Adrenal gland (tissue), 12 donors: Measurements from ENCODE around the gene LHPP. TPM values are rescaled to one million over a fixed set of nuclear protein-coding genes. Genes with fewer than 3 reads are reported as not detected.

Experiments used
- DNase-seq, 7 donors: peaks; one replicate each; pipeline ENCODE4 v3.0.0-alpha.2; 2019 to 2020
- H3K27ac ChIP-seq, 5 donors: fragments of 200-600 bp; sonication (generic) in 4 of 5; 1 replicate in 3 of 5; 2 replicates in 2 of 5; pipeline versions ENCODE4 v1.5.1 to v1.8.0; 2016 to 2020; ENCODE audit warnings: mild to moderate bottlenecking in 1 of 5
- H3K27me3 ChIP-seq: fragments of 200-600 bp; 2 replicates; pipeline ENCODE4 v1.8.0; 2021
- H3K36me3 ChIP-seq, 2 donors: fragments of 200-600 bp; replicated peaks in 1 of 2; 1 replicate in 1 of 2; 2 replicates in 1 of 2; pipeline versions ENCODE4 v1.5.1 to v1.8.0; 2018 to 2022
- H3K4me1 ChIP-seq, 2 donors: fragments of 200-600 bp; replicated peaks in 1 of 2; 1 replicate in 1 of 2; 2 replicates in 1 of 2; pipeline versions ENCODE4 v1.5.1 to v1.8.0; 2018 to 2021
- H3K4me3 ChIP-seq, 4 donors: fragments of 200-600 bp; sonication (generic) in 3 of 4; one replicate each; pipeline ENCODE4 v1.5.1; 2016 to 2018
- H3K9me3 ChIP-seq, 3 donors: fragments of 200-600 bp; sonication (generic) in 1 of 3; replicated peaks in 1 of 3; 1 replicate in 2 of 3; 2 replicates in 1 of 3; pipeline versions ENCODE4 v1.5.1 to v1.8.0; 2016 to 2021
- POLR2A ChIP-seq, 2 donors: fragments of 450-650 bp; IDR thresholded peaks; one replicate each; pipeline ENCODE4 v1.6.1; 2017; ENCODE audit warnings: antibody characterized with exemption in 2 of 2, mild to moderate bottlenecking in 2 of 2, moderate library complexity in 1 of 2
- WGBS, 4 donors: extraction: QIAGEN DNeasy Blood & Tissue Kit in 2 of 4; methylation state at CpG; one replicate each; pipeline versions ENCODE4 v1.1.5 to v1.1.7; 2013 to 2017; 5-methylcytosine and 5-hydroxymethylcytosine counted together
- intact Hi-C, 2 donors: fragments of 100-400 bp; cut with DNase I; formaldehyde crosslinking; loops; one replicate each; pipeline versions ENCODE4 v1.14.1 to v1.15.0; 2022 to 2023
- polyA plus RNA-seq, 3 donors: library from polyadenylated mRNA; stranded (reverse); fragments of 200-250 nt in 2 of 3; fragments of 350-450 nt in 1 of 3; fragmentation: Illumina TruSeq in 1 of 3; extraction: RNeasy Lipid Tissue Mini Kit (QIAGEN cat#74804) in 1 of 3; gene quantifications; one replicate each; pipeline ENCODE4 v1.2.3, GENCODE V29; 2013 to 2014
- total RNA-seq, 9 donors: library from RNA; depleted of rRNA in 4 of 9; stranded (reverse); fragments of >200 nt in 4 of 9; fragments of 120-200 nt in 1 of 9; fragmentation: NEBNext Ultra II Directional in 1 of 9; extraction: Animal tissue kit (Norgen Biotek cat#: 25700) in 1 of 9; gene quantifications; one replicate each; pipeline versions ENCODE4 v1.1.0 to v1.2.4, GENCODE V29; 2013 to 2023
- TF ChIP-seq, protein P1 (sequence below), 6 experiments: fragments of 450-650 bp in 4 of 6; fragments of 200-600 bp in 2 of 6; sonication (generic) in 1 of 6; IDR thresholded peaks; 1 replicate in 5 of 6; 2 replicates in 1 of 6; pipeline versions ENCODE4 v1.5.1 to v1.8.0; 2016 to 2021; ENCODE audit warnings: antibody characterized with exemption in 6 of 6, mild to moderate bottlenecking in 2 of 6, moderate library complexity in 1 of 6
- donor health status: healthy with polysubstance abuse.
- donor health status: Bipolar disorder and iron deficiency.
- donor health status: DM: yes; HTN: yes; CAD: no.
- donor health status: DM: no; HTN: no; CAD: no.
- donor health status: DM: no; HTN: no; CAD: no.
- donor health status: DM: yes; HTN: yes; CAD: no.

The LHPP gene
- total and polyA plus RNA-seq, 12 donors: 10.5 to 70.1 (median 43.4) TPM

DNA sequence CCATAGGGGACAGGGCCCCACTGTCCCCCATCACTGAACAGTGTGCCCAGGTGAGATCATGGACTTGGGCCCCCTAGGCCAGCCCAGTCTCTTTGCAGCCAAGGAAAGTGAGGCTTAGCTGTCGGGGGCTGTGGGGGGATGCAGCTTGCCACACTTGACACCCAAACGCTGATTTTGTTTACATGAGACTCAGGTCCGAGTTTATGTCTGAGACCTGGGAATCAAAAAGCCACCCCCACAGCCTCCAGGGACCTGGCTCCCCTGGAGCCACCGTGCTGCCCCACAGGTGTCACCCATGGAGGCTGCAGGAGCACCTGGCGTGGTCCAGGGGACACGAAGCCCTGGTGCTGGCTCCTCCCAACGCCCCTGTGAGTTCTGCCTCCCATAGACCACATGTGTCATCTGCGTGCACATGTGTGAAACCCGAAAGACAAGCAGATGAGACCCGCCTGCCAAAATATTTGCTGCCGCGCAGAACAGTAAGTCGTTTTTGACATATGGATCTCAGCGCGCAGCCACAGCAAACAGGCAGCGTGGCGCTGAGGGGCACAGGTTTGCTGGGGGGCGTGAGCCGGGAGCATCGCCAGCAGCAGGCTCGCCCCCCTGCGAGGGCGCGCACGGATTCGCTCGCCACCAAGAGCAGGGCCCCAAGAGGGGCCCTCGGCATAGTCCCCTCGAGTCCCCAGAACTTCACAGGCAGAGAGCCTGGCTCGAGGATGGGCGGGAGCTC is 112.3 kb downstream of the LHPP start:
- Histone ChIP-seq H3K4me3 (no peak overlapping the region), H3K27ac (no peak overlapping the region), H3K27me3 (no peaks in the 10 kb centered on the region), H3K4me1 (no peaks in the 10 kb centered on the region), H3K9me3 (no peaks in the 10 kb centered on the region), H3K36me3 (no peaks in the 10 kb centered on the region)
- 84 to 96% (median 90%) methylated on average over 15 to 31 of the region's 31 CpGs for WGBS, 4 donors
- intact Hi-C loops: no loop called here
- TF ChIP-seq, protein P1, sequence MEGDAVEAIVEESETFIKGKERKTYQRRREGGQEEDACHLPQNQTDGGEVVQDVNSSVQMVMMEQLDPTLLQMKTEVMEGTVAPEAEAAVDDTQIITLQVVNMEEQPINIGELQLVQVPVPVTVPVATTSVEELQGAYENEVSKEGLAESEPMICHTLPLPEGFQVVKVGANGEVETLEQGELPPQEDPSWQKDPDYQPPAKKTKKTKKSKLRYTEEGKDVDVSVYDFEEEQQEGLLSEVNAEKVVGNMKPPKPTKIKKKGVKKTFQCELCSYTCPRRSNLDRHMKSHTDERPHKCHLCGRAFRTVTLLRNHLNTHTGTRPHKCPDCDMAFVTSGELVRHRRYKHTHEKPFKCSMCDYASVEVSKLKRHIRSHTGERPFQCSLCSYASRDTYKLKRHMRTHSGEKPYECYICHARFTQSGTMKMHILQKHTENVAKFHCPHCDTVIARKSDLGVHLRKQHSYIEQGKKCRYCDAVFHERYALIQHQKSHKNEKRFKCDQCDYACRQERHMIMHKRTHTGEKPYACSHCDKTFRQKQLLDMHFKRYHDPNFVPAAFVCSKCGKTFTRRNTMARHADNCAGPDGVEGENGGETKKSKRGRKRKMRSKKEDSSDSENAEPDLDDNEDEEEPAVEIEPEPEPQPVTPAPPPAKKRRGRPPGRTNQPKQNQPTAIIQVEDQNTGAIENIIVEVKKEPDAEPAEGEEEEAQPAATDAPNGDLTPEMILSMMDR (IDR thresholded peaks at IDR 0.05): no peak
- no peak for TF ChIP-seq POLR2A (IDR thresholded peaks at IDR 0.05)
- no peak for DNase-seq

DNA sequence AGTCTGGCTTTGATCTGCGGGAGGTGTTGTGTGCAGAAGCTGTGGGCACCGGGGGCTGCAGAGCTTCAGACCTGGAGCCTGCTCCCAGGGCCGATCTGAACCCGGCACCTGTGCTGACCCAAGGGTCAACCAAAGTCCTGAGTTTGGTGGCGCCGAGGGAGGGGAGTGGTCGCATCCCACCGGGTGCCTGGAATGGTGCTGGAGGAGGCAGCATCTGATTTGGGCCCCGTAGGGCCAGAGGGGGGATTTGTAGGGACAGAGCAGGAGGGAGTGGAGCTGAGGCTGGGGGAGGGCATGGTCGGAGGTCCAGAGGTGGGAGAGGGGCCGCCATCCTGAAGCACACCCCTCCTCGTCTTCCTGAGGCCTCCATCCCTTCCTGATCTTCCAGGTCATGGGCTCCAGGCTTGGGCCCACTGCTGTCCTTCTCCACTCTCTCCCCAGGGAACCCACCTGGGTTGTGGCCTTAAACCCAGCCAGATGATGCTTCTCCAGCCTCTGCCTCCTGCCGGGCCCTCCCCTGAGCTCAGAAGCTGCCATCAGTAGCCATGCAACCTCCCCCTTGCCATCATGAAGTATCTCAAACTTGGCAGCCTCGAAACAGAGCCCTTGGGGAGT is 112.9 kb downstream of the LHPP start:
- TF ChIP-seq POLR2A (IDR thresholded peaks at IDR 0.05): no peak
- TF ChIP-seq, protein P1 (IDR thresholded peaks at IDR 0.05): no peak
- intact Hi-C loops: no loop called here
- peak in 1 of 7 donors; percentile 4 for DNase-seq
- Histone ChIP-seq H3K36me3 (no peaks in the 10 kb centered on the region), H3K27me3 (no peaks in the 10 kb centered on the region), H3K4me3 (no peak overlapping the region), H3K9me3 (no peaks in the 10 kb centered on the region), H3K27ac (no peak overlapping the region), H3K4me1 (no peaks in the 10 kb centered on the region)
- WGBS, 4 donors: 94 to 95% (median 94%) methylated on average over 8 to 14 of the region's 14 CpGs

DNA sequence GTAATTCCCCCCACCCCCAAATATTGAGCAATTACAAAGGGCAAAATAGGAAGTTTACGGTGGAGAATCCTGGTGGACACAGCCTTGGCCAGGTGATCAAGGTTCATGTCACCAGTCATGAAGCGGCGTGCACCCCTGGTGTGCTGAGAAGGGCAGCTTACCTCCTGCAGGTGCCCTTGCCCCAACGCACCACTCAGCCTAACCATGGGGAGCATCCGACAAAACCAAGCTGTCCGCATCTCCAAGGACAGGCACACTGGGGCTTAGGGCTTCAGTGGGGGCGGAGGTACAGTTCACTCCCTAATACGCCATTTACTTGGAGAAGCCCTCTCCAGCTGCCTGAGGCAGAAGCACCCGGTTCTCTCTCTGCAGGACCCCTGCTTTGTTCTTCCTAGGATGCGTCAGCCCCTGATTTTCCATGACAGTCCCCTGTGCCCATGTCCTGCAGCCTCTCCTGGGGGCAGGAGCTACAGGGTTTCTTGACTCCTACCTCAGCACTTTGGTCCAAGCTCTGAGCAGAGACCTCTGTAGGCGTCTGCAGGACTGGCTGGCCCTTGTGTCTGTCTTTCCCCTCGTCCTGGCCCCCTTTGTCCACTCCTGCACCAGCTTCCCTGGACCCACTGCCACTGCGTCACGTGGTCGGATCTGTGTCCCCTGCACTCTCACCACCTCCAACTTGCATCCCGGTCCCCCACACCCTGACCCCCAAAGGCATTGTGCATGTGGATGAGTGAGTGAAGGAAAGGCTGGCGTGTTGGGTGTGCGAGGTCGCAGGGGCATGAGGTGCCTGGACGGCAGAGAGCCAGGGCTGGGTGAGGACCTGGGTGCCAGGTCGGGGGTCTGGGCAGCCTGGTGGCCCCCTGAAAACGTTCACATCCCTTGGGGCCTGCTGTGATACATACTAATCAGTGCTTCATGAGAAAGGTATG is 113.7 kb downstream of the LHPP start:
- intact Hi-C loops: no loop called here
- DNase-seq: peak in 1 of 7 donors; percentile 9
- TF ChIP-seq, protein P1 (IDR thresholded peaks at IDR 0.05): no peak
- no peak for TF ChIP-seq POLR2A (IDR thresholded peaks at IDR 0.05)

More for the DNA sequence above, 113.7 kb downstream of the LHPP start:
- no peaks in the 10 kb centered on the region for H3K4me1 ChIP-seq
- H3K36me3 ChIP-seq: no peaks in the 10 kb centered on the region
- no peaks in the 10 kb centered on the region for H3K9me3 ChIP-seq
- no peaks in the 10 kb centered on the region for H3K27me3 ChIP-seq
- WGBS, 4 donors: 87 to 95% (median 90%) methylated on average over 17 to 22 of the region's 22 CpGs
- no peak overlapping the region for H3K4me3 ChIP-seq
- H3K27ac ChIP-seq: no peak overlapping the region
